Transverse colon (tissue), 4 donors: ENCODE data around the gene CACNA1G. TPM values are rescaled to one million over a fixed set of nuclear protein-coding genes. Genes with fewer than 3 reads are reported as not detected.

Source experiments
- DNase-seq: peaks from one replicate; pipeline ENCODE4 v3.0.0-alpha.2; 2019
- H3K27ac ChIP-seq, 4 donors: fragments of 200-600 bp; sonication (generic); 2 replicates each; pipeline ENCODE4 v1.5.1; 2016 to 2018; ENCODE audit warnings: inconsistent platforms in 4 of 4
- H3K27me3 ChIP-seq: fragments of 200-600 bp; sonication (generic); 2 replicates; pipeline ENCODE4 v1.5.1; 2017; ENCODE audit warnings: inconsistent platforms
- H3K36me3 ChIP-seq, 4 donors: fragments of 200-600 bp; sonication (generic); 2 replicates each; pipeline ENCODE4 v1.5.1; 2017 to 2019; ENCODE audit warnings: inconsistent platforms in 4 of 4
- H3K4me1 ChIP-seq, 4 donors: fragments of 200-600 bp; sonication (generic); 2 replicates each; pipeline ENCODE4 v1.5.1; 2017 to 2020; ENCODE audit warnings: inconsistent platforms in 4 of 4
- H3K4me3 ChIP-seq, 4 donors: fragments of 200-600 bp; sonication (generic); 1 replicate in 1 of 4; 2 replicates in 3 of 4; pipeline versions ENCODE4 v1.5.1 to v1.6.1; 2017 to 2019; ENCODE audit warnings: inconsistent platforms in 4 of 4
- H3K9me3 ChIP-seq, 2 donors: fragments of 200-600 bp; sonication (generic); 2 replicates each; pipeline ENCODE4 v1.5.1; 2017 to 2019; ENCODE audit warnings: inconsistent platforms in 2 of 2
- CTCF ChIP-seq, 5 experiments: fragments of 200-600 bp in 3 of 5; fragments of 450-650 bp in 2 of 5; sonication (generic) in 3 of 5; IDR thresholded peaks; 1 replicate in 2 of 5; 2 replicates in 3 of 5; pipeline ENCODE4 v1.5.1; 2016 to 2017; ENCODE audit warnings: antibody characterized with exemption in 5 of 5, inconsistent platforms in 3 of 5, mild to moderate bottlenecking in 2 of 5, moderate library complexity in 1 of 5
- EP300 ChIP-seq: sonication (generic); formaldehyde crosslinking; IDR thresholded peaks from one replicate; pipeline ENCODE4 v1.6.1; 2017; ENCODE audit warnings: antibody characterized with exemption, low read depth
- POLR2A ChIP-seq: fragments of 450-650 bp; IDR thresholded peaks from one replicate; pipeline ENCODE4 v1.6.1; 2016; ENCODE audit warnings: antibody characterized with exemption, mild to moderate bottlenecking, moderate library complexity
- POLR2AphosphoS5 ChIP-seq, 3 donors: sonication (generic); formaldehyde crosslinking; IDR thresholded peaks; one replicate each; pipeline ENCODE4 v1.6.1; 2016; ENCODE audit warnings: antibody characterized with exemption in 3 of 3
- WGBS, 2 donors: methylation state at CpG; one replicate each; pipeline ENCODE4 v1.1.5; 2018; ENCODE audit warnings: low coverage in 1 of 2; 5-methylcytosine and 5-hydroxymethylcytosine counted together
- in situ Hi-C, 4 donors: fragments of 200-750 bp; cut with MboI; loops; one replicate each; pipeline versions ENCODE4 v1.15.0 to v1.15.1; 2017; ENCODE audit warnings: low sequenced_read_pairs in 3 of 4, low pct_ligation_motif_present in 1 of 4, low pct_unique_long_range_greater_than_20kb in 1 of 4
- intact Hi-C: fragments of 100-400 bp; cut with DNase I; formaldehyde crosslinking; loops from one replicate; pipeline ENCODE4 v1.15.1; 2023; ENCODE audit warnings: low total_unique reads
- total RNA-seq, 4 donors: library from RNA; depleted of rRNA; stranded (reverse); fragments of >200 nt; gene quantifications; one replicate each; pipeline ENCODE4 v1.1.0, GENCODE V29; 2016

CACNA1G gene
- total RNA-seq, 4 donors from 2014 or later = 0.14 TPM; not detected in 3

- TF ChIP-seq CTCF (IDR thresholded peaks at IDR 0.05) = peak in 2 of 5 experiments; percentile 10 to 14
- no peak for TF ChIP-seq POLR2A
Observed at GRCh38 chr17:50603340-50603739, 42.8 kb downstream of the CACNA1G start.

GRCh38 chr17:50604513-50604912, 44.0 kb downstream of the CACNA1G start:
- peaks cover 5 to 11% (median 6%) of the 10 kb centered on the region in 4 donors for H3K4me1 ChIP-seq
- H3K36me3 ChIP-seq = no peaks in the 10 kb centered on the region
- in situ Hi-C loops = no loop called here
- peak; percentile 19 for DNase-seq
- H3K4me3 ChIP-seq = no peak overlapping the region
- no peaks in the 10 kb centered on the region for H3K27me3 ChIP-seq
- intact Hi-C loops = no loop called here
- no peaks in the 10 kb centered on the region for H3K9me3 ChIP-seq
- H3K27ac ChIP-seq = peak overlapping the region in 1 of 4 donors; percentile 30
- 25% methylated on average over 13 of the region's 13 CpGs; no CpG with 5 or more reads in 1 of the 2 donors for WGBS, 2 donors
- TF ChIP-seq POLR2A (no peak), EP300 (no peak), CTCF (IDR thresholded peaks at IDR 0.05) (no peak), POLR2AphosphoS5 (IDR thresholded peaks at IDR 0.05) (no peak)

More at GRCh38 chr17:50603340-50603739, 42.8 kb downstream of the CACNA1G start:
- H3K9me3 ChIP-seq = no peaks in the 10 kb centered on the region
- no peaks in the 10 kb centered on the region for H3K27me3 ChIP-seq
- in situ Hi-C loops = no loop called here
- 44 to 67% methylated on average over 1 to 9 of the region's 9 CpGs for WGBS, 2 donors
- no peak for DNase-seq
- no peak overlapping the region for H3K4me3 ChIP-seq
- intact Hi-C loops = loop anchor here (2.0 kb wide), 1 partner anchor 31 kb away; no protein-coding TSS in a partner anchor
- H3K27ac ChIP-seq = no peak overlapping the region
- no peaks in the 10 kb centered on the region for H3K36me3 ChIP-seq
- H3K4me1 ChIP-seq = peaks cover 5 to 11% (median 6%) of the 10 kb centered on the region in 4 donors

DNA sequence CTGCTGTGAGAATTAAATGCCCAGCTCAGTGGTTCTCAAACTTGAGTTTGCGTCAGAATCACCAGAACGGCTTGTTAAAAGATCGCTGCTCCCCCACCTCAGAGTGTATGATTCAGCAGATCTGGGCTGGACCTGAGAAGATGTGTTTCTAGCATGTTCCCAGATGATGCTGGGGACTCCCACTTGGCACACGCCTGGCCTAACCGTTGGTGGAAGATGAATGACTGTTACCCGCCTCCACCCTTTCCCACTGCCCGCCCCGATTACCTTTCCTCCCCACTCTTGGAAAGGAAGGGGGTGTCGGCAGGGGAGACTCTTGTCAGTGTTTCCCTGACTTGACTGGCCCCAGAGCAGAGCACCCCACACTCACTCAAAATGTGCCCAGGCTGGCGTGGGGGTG, 44.9 kb downstream of the CACNA1G start:
- Histone ChIP-seq H3K27ac (no peak overlapping the region), H3K27me3 (no peaks in the 10 kb centered on the region), H3K36me3 (no peaks in the 10 kb centered on the region), H3K4me3 (no peak overlapping the region), H3K4me1 (peaks cover 5 to 11% (median 6%) of the 10 kb centered on the region in 4 donors), H3K9me3 (no peaks in the 10 kb centered on the region)
- WGBS, 2 donors = 66% methylated on average over 10 of the region's 10 CpGs; no CpG with 5 or more reads in 1 of the 2 donors
- in situ Hi-C loops (no loop called here), intact Hi-C loops (no loop called here)
- no peak for DNase-seq
- TF ChIP-seq CTCF (IDR thresholded peaks at IDR 0.05) = no peak
- no peak for TF ChIP-seq POLR2AphosphoS5 (IDR thresholded peaks at IDR 0.05)
- TF ChIP-seq EP300 = no peak
- TF ChIP-seq POLR2A = no peak

DNA sequence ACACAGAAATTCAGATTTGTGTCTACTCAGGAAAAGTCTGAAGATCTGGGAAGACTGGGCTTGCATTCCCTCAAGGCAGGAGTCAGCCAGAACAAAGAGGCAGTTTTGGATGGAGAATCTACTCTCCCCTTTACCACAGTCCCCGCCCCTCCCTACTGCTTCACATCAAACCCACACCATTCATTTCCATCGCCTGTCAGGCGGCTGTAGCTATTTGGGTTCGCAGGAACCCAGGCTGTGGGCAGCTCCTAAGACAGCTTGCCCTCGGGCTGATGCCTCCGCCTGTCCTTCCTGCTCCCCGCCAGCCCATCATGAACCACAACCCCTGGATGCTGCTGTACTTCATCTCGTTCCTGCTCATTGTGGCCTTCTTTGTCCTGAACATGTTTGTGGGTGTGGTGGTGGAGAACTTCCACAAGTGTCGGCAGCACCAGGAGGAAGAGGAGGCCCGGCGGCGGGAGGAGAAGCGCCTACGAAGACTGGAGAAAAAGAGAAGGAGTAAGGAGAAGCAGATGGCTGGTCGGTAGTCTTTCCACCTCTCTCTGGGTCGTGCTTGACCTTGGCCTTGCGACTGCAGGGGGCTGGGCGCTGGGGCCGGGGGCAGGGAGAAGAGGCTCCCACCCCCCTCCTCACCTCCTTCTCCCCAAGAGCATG, 47.1 kb downstream of the CACNA1G start:
- H3K9me3 ChIP-seq = no peaks in the 10 kb centered on the region
- H3K36me3 ChIP-seq = no peaks in the 10 kb centered on the region
- no peak for DNase-seq
- H3K27ac ChIP-seq = no peak overlapping the region
- peaks cover 5 to 11% (median 6%) of the 10 kb centered on the region in 4 donors for H3K4me1 ChIP-seq
- no peaks in the 10 kb centered on the region for H3K27me3 ChIP-seq
- 91 to 95% methylated on average over 4 to 19 of the region's 19 CpGs for WGBS, 2 donors
- TF ChIP-seq POLR2A (no peak), EP300 (no peak), CTCF (IDR thresholded peaks at IDR 0.05) (no peak)
- no peak overlapping the region for H3K4me3 ChIP-seq
- intact Hi-C loops (no loop called here), in situ Hi-C loops (no loop called here)
